DMS 273 (cell line): ENCODE results near the gene SLC7A8.
"Not testable (repeated sequence)": the region's sequence is repeated elsewhere in the genome, so short reads cannot be mapped to it uniquely, and the experiment has no call there.

Experiments used
- DNase-seq: peaks from one replicate; lab custom pipeline; 2025; ENCODE audit not compliant: unreplicated experiment; lab: John Stamatoyannopoulos, UW

The SLC7A8 gene

GRCh38 chr14:23115039-23115731 is 68.3 kb downstream of the SLC7A8 start:
- DNase-seq: no peak

- DNase-seq: no peak
These were observed 68.8 kb downstream of the SLC7A8 start for GRCh38 chr14:23114669-23115038.

GRCh38 chr14:23114120-23114458 is 69.4 kb downstream of the SLC7A8 start:
- no peak for DNase-seq

- no peak for DNase-seq
These were observed 69.9 kb downstream of the SLC7A8 start for GRCh38 chr14:23113431-23114119.

- DNase-seq: no peak
These were observed 70.9 kb downstream of the SLC7A8 start for GRCh38 chr14:23112359-23113178.

GRCh38 chr14:23110579-23111365 is 72.7 kb downstream of the SLC7A8 start:
- DNase-seq: peak; percentile 22

- no peak for DNase-seq
These were observed 73.7 kb downstream of the SLC7A8 start for GRCh38 chr14:23109769-23110168.

- peak; percentile 18 for DNase-seq
These were observed 75.3 kb downstream of the SLC7A8 start for GRCh38 chr14:23108169-23108568.

- not testable (repeated sequence) for DNase-seq
These were observed 75.8 kb downstream of the SLC7A8 start for GRCh38 chr14:23107620-23108019.

GRCh38 chr14:23106747-23107045 is 76.8 kb downstream of the SLC7A8 start:
- no peak for DNase-seq

GRCh38 chr14:23105348-23105824 is 78.1 kb downstream of the SLC7A8 start:
- DNase-seq: no peak

- no peak for DNase-seq
These were observed 78.7 kb downstream of the SLC7A8 start, which contains the start of gene CIROP for GRCh38 chr14:23104591-23105347. CIROP (minus strand) TSS chr14:23104989; CDS start chr14:23104920, 69 bp downstream.

GRCh38 chr14:23104070-23104590 is 79.3 kb downstream of the SLC7A8 start:
- DNase-seq: no peak

- no peak for DNase-seq
These were observed 79.9 kb downstream of the SLC7A8 start for GRCh38 chr14:23103581-23103980.

GRCh38 chr14:23102801-23103200 is 80.7 kb downstream of the SLC7A8 start:
- no peak for DNase-seq

GRCh38 chr14:23101986-23102625 is 81.4 kb downstream of the SLC7A8 start:
- no peak for DNase-seq

GRCh38 chr14:23101213-23101970 is 82.1 kb downstream of the SLC7A8 start:
- DNase-seq: no peak

GRCh38 chr14:23099212-23099861 is 84.1 kb downstream of the SLC7A8 start:
- DNase-seq: peak; percentile 30
